NCI-H1105 treated with DMSO at 0.1 percent for 48 hours (cell line): Measurements from ENCODE around the gene SCN1B.
"Not testable (repeated sequence)": the region's sequence is repeated elsewhere in the genome, so short reads cannot be mapped to it uniquely, and the experiment has no call there.

Source experiments
- DNase-seq: peaks from one replicate; lab custom pipeline; 2025; lab: John Stamatoyannopoulos, UW

Gene SCN1B

DNA sequence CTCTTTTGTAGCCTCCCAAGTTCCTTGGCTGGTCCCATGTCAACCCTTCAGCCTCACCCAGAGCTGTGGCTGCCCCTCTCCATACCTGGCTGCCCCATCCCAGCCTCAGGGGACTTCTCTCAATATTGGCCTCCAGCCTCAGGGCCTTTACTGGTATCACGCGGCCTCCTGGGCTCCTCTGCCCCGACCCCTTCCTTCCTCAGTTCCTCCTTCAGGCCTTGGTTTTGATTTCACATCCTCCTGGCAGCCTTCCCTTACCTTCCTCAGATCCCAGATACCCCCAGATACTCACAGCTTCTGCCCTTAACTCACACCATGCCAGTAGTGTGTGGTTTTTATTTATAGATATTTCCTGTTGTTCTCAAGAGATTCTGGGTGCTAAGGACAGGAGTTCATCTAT, 12.8 kb upstream of the SCN1B start:
- DNase-seq, result no peak

DNA sequence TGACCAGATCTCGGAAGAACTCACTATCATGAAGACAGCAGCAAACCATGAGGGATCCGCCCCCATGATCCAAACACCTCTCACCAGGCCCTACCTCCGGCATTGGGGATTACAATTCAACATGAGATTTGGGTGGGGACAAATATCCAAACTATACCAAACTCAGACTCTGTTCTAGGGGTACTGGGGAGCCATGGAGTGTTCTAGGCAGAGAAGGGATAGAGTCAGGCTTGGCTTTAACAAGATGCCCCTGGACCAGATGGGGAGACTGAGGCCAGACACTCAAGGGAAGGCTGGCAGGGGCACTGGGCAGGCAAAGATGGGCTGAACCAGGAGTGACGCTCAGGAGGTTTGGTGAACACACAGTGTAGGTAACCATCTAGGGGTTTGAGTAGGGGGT, 11.9 kb upstream of the SCN1B start:
- no peak for DNase-seq

DNA sequence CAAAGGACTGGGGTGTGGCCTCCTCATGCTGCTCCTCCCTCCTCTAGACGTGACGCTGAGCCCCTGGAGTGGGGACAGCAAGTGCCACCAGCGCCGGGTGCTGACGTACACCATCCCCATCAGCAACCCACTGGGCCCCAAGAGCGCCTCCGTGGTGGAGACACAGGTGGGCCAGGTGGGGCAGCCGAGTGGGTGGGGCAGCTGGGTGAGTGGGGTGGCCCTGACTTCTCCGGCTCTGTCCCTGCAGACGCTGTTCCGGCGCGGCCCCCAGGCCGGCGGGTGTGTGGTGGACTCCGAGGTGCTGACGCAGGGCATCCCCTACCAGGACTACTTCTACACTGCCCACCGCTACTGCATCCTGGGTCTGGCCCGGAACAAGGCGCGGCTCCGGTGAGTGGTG, 11.1 kb upstream of the SCN1B start:
- DNase-seq, result no peak

DNA sequence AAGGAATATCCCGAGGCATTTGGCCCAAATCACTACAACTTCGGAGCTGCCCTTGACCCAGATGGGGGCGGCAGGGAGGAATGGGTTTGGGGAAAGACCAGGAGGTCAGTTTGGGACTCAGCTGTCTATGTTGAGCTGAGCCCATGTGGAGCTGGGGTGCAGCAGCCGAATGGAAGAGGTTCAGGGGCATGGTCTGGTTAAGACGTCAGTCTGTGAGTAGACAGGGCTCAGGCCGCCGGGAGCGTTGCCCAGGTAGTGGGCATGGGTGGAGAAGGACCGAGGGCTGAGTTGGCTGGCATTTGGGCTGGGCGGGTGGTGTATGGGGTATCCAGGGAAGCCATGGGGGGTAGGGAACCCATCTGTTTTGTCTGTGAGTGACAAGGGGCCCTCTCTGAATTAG, 9.3 kb upstream of the SCN1B start:
- no peak for DNase-seq

DNA sequence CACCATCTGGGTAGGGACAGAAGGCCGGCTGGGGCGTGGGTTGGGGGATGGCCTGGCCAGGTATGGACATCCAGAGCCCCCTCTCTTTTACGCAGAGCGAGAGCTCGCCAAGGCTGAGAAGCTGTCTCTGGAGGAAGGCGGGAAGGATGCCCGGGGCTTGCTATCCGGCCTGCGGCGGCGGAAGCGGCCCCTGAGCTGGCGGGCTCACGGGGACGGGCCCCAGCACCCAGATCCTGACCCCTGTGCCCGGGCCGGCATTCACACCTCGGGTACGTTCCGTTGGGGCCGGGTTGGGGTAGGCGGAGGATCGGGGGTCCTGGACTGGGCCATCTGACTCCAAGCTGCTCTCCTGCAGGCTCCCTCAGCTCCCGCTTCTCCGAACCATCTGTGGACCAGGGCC, 8.7 kb upstream of the SCN1B start:
- DNase-seq, result no peak

DNA sequence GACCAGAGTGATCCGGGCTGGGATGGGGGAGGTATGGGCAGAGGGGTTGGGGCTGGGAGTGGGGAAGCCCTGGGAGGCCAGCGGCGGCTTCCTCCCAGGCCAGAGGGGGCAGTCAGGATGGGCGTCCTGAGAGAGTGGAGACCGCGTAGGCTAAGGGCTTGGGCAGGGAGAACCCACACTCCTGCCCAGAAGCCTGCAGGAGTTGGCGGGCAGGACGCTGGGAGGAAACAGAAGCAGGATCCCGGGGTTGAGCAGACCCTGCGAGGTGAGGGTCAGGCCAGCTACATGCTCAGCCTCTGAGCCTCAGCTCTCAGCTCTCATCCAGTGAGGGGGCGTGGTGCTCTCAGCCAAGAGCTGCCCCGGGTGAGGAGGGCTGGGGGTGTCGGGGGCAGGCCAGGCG, 7.8 kb upstream of the SCN1B start:
- DNase-seq, result no peak

DNA sequence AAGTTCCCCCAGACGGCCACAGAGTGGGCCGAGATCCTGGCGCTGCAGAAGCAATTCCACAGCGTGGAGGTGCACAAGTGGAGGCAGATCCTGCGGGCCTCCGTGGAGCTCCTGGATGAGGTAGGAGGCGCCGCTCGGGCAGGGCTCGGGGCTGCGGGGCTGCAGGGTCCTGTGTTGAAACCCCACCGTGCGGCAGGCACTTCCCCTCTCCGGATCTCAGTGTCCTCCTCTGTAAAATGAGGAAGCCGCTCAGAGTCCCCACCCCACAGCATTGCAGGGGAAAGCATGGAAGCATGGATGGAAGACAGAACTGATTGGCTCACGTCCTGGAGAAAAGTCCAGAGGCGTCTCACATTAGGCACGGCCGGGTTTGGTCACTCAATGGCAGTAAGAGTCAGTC, 6.8 kb upstream of the SCN1B start:
- no peak for DNase-seq

DNA sequence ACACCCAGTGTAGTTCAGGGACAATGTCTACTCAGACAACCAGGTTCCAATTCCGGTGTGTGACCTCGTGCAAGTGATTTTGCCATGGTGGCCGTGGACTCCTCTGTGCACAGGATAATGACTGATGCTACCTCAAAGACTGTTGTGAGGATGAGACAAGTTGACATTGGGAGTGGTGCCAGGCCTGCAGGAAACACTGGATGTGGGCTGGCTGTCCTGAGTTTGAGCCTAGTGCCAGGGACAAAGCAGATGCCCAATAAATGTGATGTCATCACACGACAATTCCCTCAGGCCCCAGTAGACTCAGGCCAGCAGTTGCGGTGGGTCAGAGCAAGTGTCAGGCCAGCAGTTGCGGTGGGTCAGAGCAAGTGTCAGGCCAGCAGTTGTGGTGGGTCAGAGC, 6.2 kb upstream of the SCN1B start:
- no peak for DNase-seq

DNA sequence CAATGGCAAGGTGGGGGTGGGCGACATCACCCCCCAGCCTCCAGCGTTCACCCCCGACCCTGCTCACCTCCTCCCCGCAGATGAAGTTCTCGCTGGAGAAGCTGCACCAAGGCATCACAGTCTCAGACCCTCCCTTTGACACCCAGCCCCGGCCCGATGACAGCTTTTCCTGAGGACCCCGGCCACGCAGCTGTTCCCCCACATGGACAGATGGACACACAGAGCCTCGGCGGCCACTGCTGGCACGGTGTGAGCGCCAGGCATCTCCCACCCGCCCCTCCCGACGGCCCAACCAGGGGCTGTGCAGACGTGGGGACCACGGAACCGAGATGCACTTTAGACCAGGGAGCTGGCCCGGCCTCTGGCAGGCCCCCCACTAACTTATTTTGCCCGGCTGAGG, 4.3 kb upstream of the SCN1B start:
- no peak for DNase-seq

DNA sequence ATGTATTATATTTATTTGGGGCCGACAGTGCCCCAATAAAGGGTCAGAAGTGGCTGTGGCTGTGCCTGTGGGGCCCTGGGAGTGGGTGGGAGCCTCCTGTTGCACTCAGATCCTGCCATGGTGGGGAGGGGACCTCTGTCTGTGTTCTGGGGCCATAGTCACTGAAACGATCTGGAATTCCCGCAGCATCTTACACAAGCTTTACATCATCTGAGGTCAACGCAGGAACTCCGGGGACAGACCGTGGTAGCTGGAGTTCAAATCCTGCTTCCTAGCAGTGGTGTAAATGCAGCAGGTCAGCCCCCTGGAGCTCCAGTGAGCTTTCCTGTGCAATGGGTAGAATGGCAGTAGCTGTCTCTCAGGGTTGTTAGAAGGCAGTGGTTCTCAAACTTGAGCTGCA, 3.9 kb upstream of the SCN1B start:
- DNase-seq, result no peak

DNA sequence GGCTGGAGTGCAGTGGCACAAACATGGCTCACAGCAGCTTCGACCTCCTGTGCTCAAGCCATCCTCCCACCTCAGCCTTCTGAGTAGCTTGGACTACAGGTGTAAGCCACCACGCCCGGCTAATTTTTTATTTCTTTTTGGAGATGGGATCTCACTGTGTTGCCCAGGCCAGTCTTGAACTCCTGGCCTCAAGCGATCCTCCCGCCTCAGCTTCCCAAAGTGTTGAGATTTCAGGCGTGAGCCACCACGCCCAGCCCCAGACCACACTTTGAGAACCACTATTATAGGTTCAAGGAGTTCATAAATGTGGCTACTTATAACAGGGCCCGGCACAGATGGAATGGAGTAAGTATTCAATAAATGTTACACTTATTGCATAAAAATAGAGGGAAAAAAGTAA, 3.3 kb upstream of the SCN1B start:
- DNase-seq, result no peak

DNA sequence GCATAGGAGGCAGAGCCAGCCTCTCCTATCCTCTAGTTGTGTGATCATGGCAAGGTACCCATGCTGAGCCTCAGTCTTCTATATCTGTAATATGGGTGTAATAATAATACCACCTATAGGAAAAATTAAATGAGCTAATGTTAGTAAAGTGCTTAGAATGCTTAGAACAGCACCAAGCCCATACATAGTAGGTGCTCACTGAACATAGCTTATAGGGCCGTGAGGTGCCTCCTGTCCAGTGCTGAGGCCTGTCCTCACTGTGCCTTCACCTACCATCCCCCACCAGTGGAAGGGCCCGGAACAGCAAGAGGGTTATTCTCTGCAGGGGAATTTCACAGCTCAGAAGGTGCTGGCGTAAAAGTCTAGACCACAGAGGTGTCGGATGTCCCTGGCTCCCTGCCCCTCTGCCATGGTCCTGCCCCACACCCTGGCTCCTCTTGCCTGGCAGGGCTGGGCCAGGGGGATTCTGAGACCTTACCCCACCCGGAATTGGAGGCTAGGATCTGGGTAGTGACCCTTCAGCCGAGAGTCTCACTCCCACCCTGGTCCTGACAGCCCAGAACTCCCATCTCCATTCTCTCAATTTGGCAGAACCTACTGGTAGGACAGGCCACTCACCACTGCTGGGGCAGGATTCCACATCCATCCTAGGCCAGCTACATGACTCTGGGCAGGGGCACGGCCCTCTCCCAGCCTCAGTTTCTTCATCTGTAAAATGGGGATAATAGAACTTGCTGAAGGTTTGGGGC, 2.2 kb upstream of the SCN1B start:
- no peak for DNase-seq

DNA sequence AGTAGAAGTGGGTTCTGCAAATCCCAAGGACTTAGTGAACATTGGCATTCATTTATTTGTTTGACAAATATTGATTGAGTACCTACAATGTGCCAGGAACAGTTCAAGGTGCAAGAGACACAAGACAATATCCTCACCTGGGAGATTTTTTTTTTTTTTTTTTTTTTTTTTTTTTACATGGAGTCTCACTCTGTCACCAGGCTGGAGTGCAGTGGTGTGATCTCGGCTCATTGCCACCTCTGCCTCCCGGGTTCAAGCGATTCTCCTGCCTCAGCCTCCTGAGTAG, 1.7 kb upstream of the SCN1B start:
- not testable (repeated sequence) for DNase-seq

DNA sequence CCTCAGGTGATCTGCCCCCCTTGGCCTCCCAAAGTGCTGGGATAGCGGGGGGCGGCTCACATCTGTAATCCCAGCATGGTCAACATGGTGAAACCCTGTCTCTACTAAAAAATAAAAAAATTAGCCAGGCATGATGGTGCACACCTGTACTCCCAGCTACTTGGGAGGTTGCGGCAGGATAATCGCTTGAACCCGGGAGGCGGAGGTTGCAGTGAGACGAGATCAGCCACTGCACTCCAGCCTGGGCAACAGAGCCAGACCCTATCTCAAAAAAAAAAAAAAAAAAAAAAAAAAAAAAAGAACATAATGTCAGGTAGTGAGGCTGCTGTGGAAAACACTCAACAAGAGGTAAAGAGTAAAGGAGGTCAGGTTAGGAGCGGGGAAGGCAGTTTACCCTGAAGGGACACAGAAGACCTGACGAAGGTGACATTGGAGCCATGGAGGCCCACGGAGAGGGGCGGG, 964 bp upstream of the SCN1B start:
- DNase-seq, result not testable (repeated sequence)

DNA sequence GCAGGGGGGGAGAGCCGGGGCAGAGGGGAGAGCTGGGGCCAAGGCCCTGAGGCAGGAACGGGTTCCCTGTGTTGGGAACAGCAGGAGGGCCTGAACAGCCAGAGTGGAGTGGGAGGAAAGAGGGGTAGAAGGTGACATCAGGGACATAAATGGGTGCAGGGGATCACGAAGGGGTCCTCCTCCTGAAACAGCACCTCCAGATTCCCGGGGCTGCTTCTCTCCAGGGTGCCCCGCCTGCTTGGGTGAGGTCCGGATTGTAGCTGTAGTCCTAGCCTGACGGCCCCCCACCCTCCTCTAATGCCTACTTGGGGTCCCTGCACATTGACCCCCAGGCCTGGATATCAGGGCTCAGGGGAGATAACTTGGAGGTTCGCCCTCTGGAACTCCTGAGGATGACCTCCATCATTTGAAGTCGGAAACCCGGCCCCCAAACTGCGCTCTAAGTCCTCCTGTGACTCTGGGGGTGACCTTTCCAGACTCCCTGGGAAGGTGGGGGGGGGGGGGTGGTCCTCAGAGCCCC, 473 bp upstream of the SCN1B start:
- no peak for DNase-seq

DNA sequence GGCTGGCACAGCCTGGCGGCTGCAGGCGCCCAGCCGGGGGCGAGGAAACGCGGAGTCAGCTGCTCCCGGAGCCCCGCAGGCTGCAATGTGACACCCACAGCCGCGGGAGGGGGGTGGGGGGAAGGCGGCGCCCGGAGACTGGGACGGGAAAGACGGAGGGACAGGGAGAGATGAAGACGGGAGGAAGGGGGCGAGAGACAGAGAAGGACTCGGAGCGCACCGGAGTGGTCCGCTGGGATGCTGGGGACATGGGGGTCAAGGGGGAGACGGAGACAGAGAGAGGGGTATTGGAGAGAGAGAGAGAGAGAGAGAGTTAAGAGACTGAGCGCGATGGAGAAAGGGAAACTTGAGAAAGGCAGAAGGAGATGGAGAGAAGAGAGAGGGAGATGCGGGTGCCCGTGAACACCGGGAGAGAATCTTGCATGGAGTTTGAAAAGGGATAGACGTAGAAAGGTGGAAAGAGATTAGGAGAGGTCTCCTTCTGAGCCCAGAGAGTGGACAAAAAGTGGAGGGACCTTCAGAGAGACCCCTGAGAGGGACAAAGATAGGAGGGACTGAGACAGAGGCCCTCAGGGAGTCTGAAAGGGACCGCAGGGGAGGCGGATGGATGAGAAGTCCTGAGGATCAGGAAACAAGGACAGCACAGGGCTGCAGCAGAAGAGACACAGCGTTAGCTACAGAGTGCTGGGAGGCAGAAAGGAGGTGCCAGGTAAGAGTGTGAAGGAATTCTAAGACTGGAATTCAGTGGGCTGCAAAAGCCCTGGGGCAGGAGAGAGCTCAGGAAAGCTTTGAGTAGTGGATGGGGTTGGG, 1.0 kb downstream of the SCN1B start:
- peak; percentile 25 for DNase-seq

DNA sequence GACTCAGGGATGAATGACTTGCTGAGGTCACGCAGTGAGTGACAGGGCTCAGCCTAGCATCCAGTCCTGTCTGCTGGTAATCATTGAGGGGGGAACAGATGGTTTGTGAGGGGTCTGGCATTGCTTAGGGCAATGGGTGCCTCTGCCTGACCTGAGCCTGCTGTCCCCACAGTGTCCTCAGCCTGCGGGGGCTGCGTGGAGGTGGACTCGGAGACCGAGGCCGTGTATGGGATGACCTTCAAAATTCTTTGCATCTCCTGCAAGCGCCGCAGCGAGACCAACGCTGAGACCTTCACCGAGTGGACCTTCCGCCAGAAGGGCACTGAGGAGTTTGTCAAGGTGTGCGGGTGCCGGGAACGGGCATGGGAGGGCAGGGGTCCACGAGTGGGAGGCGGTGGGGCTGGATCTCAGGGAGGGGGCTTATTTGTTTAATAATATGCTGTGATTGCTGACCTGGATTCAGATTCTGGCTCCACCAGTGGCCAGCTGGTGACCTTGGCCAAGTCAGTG, 2.1 kb downstream of the SCN1B start:
- no peak for DNase-seq

DNA sequence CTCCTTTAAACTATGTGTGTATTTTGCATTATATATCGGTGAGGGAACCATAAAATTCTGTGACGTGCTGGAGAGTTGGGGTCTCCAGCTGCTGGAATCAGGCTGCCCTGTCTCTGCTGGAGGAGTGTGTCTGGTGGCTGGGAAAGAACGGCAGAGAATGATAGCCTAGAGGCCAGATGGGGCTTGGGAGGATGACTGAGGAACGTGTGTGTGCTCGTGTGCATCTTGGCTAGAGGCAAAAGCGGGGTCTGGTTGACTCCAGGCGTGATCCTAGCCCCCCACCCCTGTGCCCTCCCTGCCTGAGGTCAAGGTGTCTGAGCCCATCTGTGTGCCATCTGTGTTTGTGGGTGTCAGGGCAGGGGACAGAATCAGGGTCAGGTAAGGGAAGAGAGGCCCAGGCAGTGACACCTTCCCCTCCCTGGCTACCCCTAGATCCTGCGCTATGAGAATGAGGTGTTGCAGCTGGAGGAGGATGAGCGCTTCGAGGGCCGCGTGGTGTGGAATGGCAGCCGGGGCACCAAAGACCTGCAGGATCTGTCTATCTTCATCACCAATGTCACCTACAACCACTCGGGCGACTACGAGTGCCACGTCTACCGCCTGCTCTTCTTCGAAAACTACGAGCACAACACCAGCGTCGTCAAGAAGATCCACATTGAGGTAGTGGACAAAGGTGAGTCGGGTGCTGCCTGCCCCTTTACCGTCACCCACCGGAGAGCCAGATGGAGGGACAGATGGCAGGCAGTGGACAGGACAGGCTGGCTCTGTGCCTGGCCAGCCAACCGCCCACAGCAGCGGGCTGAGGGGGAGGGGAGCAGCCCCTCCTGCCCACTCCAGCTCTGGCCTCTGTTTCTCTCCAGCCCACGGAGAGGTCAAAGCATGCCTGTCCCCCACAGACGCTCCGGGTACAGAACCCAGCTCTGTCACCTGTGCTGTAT, 3.1 kb downstream of the SCN1B start:
- no peak for DNase-seq

DNA sequence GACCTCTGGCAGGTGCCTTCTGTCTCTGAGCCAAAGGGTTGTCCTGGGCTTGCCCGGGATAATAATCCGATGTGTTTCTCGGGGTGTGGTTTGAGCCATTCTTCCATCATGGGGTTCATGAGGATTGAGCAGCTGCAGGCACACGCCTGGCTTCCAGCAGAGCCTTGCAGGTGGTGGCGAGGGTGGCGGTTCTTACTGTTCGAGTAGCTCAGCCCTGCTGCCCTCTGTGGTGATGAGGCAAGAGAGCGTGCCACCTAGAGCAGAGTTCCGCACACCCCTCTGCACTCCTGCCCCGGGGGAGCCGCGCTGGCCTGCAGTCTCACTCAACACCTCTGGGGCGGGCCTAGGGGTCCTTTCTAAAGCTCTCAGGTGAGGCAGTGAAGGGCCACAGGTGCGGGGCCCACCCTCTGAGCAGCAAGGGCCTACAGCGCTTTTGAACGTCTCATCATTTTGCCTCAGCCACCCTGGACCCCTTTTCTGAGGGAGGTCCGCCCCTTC, 3.8 kb downstream of the SCN1B start:
- DNase-seq, result no peak

DNA sequence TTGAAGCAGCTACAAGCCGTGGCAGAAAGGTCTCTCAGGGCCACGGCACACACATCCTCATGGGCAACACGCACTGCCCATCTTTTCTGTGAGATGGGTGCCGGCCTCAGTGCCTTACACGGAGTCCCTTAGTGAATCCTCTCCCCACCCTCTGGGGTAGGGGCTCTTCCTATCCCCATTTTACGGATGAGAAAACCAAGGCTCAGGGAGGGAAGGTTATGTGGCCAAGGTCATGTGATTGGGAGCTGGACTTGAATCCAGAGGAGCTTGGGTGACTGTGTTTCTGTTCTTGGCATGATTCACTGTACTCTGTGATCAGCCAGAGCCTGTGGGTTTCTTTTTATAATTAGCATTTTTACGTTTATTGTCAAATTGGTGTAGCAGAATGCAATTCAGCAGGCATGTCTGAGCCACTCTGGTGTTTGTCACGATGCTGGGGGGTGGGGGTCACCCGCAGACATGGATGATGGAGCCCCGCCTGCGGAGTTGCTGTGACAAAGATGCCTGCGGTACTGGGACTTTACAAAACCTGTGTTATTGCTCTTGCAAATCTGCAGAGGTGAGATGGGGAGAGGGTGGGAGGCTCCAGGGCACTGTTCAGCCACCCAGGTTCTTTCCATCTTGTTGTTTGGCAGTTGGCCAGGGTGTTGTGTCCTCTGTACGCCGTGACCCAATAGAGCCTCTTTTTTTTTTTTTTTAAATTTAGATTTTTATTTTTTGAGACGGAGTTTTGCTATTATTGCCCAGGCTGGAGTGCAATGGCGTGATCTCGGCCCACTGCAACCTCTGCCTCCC, 4.5 kb downstream of the SCN1B start:
- DNase-seq, result no peak
